Esophagus squamous epithelium (tissue), 4 donors: ENCODE data around the gene CDKL5.

Experiments used
- POLR2A ChIP-seq, 4 donors: fragments of 450-650 bp; IDR thresholded peaks; one replicate each; pipeline ENCODE4 v1.6.1; 2017; ENCODE audit warnings: antibody characterized with exemption in 4 of 4, mild to moderate bottlenecking in 4 of 4, moderate library complexity in 3 of 4
- TF ChIP-seq, protein P1 (sequence below), 6 experiments: fragments of 450-650 bp in 4 of 6; fragments of 200-600 bp in 2 of 6; sonication (generic) in 2 of 6; IDR thresholded peaks; one replicate each; pipeline ENCODE4 v1.5.1; 2016 to 2019; ENCODE audit warnings: antibody characterized with exemption in 6 of 6, mild to moderate bottlenecking in 4 of 6, moderate library complexity in 4 of 6

GRCh38 chrX:18537068-18537467 is 111.7 kb downstream of the CDKL5 start:
- TF ChIP-seq, protein P1, sequence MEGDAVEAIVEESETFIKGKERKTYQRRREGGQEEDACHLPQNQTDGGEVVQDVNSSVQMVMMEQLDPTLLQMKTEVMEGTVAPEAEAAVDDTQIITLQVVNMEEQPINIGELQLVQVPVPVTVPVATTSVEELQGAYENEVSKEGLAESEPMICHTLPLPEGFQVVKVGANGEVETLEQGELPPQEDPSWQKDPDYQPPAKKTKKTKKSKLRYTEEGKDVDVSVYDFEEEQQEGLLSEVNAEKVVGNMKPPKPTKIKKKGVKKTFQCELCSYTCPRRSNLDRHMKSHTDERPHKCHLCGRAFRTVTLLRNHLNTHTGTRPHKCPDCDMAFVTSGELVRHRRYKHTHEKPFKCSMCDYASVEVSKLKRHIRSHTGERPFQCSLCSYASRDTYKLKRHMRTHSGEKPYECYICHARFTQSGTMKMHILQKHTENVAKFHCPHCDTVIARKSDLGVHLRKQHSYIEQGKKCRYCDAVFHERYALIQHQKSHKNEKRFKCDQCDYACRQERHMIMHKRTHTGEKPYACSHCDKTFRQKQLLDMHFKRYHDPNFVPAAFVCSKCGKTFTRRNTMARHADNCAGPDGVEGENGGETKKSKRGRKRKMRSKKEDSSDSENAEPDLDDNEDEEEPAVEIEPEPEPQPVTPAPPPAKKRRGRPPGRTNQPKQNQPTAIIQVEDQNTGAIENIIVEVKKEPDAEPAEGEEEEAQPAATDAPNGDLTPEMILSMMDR (IDR thresholded peaks at IDR 0.05) = no peak
- TF ChIP-seq POLR2A (IDR thresholded peaks at IDR 0.05) = no peak
